Measurements from ENCODE around the gene PSMA2. TPM values are rescaled to one million over a fixed set of nuclear protein-coding genes. Genes with fewer than 3 reads are reported as not detected.
"Not testable (repeated sequence)": the region's sequence is repeated elsewhere in the genome, so short reads cannot be mapped to it uniquely, and the experiment has no call there.

The PSMA2 gene
- total RNA-seq, 4 donors from 2014 or later: 54.5 to 121 (median 67.2) TPM

GRCh38 chr7:42893346-42894240 lies 38.4 kb downstream of the PSMA2 start:
- H3K9me3 ChIP-seq: no peaks in the 10 kb centered on the region
- H3K4me3 ChIP-seq: no peak overlapping the region
- intact Hi-C loops (cut with DNase I; ENCODE audit: low total_unique reads): no loop called here
- TF ChIP-seq CTCF (IDR thresholded peaks at IDR 0.05) (no peak), POLR2A (IDR thresholded peaks at IDR 0.05) (no peak)
- no peaks in the 10 kb centered on the region for H3K36me3 ChIP-seq
- H3K27me3 ChIP-seq: no peaks in the 10 kb centered on the region
- no peak for DNase-seq
- no peaks in the 10 kb centered on the region for H3K4me1 ChIP-seq
- H3K27ac ChIP-seq: no peak overlapping the region

DNA sequence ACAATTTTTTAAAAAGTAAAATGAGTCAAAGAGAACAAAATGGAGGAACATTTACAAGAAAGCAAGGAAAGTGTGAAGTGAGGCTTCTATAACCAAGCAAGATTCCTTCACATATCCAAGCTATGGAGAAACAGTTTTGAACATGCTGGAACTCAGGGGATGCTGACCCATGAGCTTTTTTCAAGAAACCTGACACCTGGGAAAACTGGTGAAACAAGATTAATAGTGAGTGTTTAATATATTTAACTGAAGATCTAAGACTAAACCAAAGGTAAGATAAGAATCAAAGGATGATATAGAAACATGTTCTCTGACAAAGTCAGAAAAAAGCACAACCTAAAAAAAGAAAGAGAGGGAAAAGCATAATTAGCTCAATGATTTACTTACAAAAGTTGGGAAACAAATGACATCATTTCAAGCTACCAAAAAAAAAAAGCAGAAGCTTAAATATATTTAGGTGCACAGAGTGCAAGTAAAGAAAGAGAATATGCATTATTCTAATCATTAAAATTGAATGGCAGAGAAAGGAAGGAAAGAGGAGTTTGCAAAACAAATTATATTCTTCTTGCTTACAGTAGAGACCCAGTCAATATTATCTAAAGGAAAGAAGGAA lies 45.0 kb downstream of the PSMA2 start:
- H3K27me3 ChIP-seq: no peaks in the 10 kb centered on the region
- H3K27ac ChIP-seq: no peak overlapping the region
- TF ChIP-seq CTCF (IDR thresholded peaks at IDR 0.05): no peak
- TF ChIP-seq POLR2A (IDR thresholded peaks at IDR 0.05): no peak
- H3K4me1 ChIP-seq: no peaks in the 10 kb centered on the region
- no peaks in the 10 kb centered on the region for H3K9me3 ChIP-seq
- DNase-seq: no peak
- H3K36me3 ChIP-seq: no peaks in the 10 kb centered on the region
- intact Hi-C loops (cut with DNase I; ENCODE audit: low total_unique reads): no loop called here
- no peak overlapping the region for H3K4me3 ChIP-seq

- Histone ChIP-seq H3K27me3 (no peaks in the 10 kb centered on the region), H3K4me3 (no peak overlapping the region), H3K4me1 (no peaks in the 10 kb centered on the region), H3K9me3 (no peaks in the 10 kb centered on the region), H3K36me3 (no peaks in the 10 kb centered on the region), H3K27ac (no peak overlapping the region)
- DNase-seq: no peak
- peak in 1 of 4 experiments; percentile 22 for TF ChIP-seq CTCF (IDR thresholded peaks at IDR 0.05)
- no peak for TF ChIP-seq POLR2A (IDR thresholded peaks at IDR 0.05)
- intact Hi-C loops (cut with DNase I; ENCODE audit: low total_unique reads): no loop called here
Observed at GRCh38 chr7:42886129-42886528, 45.8 kb downstream of the PSMA2 start.

GRCh38 chr7:42885183-42885582 lies 46.8 kb downstream of the PSMA2 start:
- H3K27me3 ChIP-seq; H3K36me3 ChIP-seq; H3K27ac ChIP-seq; H3K4me1 ChIP-seq; H3K4me3 ChIP-seq; intact Hi-C loops (cut with DNase I; ENCODE audit: low total_unique reads); H3K9me3 ChIP-seq; DNase-seq: not testable (repeated sequence)

GRCh38 chr7:42883950-42884349 lies 48.0 kb downstream of the PSMA2 start:
- TF ChIP-seq CTCF (IDR thresholded peaks at IDR 0.05): no peak
- no peak for TF ChIP-seq POLR2A (IDR thresholded peaks at IDR 0.05)
- no peaks in the 10 kb centered on the region for H3K4me1 ChIP-seq
- no peak overlapping the region for H3K27ac ChIP-seq
- no peak overlapping the region for H3K4me3 ChIP-seq
- H3K9me3 ChIP-seq: no peaks in the 10 kb centered on the region
- intact Hi-C loops (cut with DNase I; ENCODE audit: low total_unique reads): no loop called here
- DNase-seq: no peak
- no peaks in the 10 kb centered on the region for H3K36me3 ChIP-seq
- H3K27me3 ChIP-seq: no peaks in the 10 kb centered on the region

Measured in uterus (tissue), 4 donors.